ENCODE measurements around the gene TMEM232.

TMEM232 gene

DNA sequence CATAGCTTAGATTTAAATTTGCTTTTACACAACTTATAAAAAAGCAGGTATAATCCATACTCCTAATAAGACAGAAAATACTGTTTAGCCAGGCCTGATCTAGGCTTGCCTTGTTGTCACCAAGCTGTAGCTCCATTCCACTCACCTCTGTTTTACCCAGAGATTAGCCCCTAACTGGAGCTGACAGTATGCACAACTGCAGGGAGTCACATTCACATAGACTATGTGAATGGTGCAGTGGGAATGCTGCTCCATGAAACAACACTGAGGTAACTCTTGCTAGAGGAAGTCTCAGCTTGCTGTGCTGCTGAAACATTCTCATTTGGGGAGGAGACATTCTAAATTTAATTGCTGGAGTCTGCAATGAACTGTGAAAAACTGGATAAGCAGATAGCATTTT is 209.1 kb downstream of the TMEM232 start:
- no peak for DNase-seq (ENCODE audit: low spot score)

GRCh38 chr5:110514030-110514429 is 212.4 kb downstream of the TMEM232 start:
- no peak for DNase-seq (ENCODE audit: low spot score)

DNA sequence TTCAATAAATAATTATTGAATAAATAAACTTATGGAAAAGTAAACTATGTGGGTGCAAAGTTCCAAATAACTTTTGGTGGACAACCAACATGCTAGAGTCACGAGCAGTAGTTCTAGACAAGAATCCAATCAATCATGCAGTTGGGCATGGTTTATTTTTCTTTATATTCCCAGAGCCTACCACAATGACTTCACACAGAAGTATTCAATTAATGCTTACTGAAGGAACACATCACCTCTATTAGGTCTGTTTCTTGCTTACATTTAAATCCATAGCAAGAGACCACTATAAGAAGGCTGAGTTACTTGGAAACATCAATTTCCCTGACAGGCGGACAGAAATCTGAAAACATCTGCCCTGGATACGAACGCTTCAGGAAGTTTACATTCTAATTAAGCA is 214.2 kb downstream of the TMEM232 start:
- no peak for DNase-seq (ENCODE audit: low spot score)

GRCh38 chr5:110510146-110510545 is 216.3 kb downstream of the TMEM232 start:
- DNase-seq (ENCODE audit: low spot score) = no peak

DNA sequence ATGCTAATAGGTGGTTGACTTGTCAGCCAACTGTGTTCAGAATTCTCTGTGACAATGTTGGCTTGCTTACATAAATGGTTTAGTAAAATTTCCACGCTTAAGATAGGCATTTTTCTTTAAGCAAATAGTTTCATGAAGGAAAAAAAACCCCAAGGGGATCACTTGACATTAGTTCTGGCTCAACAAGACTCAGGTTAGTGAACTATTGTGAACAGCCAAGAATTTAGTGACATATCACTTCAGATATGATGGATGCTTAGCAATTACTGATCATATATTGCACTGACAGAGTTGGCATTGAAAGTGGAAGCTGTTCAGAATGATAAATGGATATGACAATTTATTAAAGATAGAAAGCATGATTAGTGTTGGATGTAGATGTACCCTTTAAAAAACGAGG is 218.5 kb downstream of the TMEM232 start:
- no peak for DNase-seq (ENCODE audit: low spot score)

DNA sequence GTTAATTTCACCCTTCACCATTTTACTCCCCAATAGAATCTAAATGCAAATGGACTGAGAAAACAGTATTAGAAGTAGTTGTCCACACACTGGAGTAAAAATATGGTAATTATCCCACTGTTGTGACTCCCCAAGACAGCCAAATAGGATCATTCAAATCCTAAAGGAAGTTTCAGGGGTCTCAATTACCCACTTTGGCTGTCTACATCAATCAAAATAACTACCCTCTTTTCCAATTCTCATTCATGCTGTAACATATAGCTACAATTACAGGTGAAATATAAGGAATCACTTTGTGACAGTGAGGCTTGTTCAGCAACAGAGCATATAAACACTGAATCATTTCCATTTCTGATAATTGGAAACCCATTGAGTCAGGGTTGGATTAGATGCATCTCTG is 220.1 kb downstream of the TMEM232 start:
- DNase-seq (ENCODE audit: low spot score) = no peak

GRCh38 chr5:110496276-110496675 is 230.2 kb downstream of the TMEM232 start:
- no peak for DNase-seq (ENCODE audit: low spot score)

- DNase-seq (ENCODE audit: low spot score) = no peak
These were observed 234.0 kb downstream of the TMEM232 start for GRCh38 chr5:110492446-110492845.

GRCh38 chr5:110478895-110479294 is 247.6 kb downstream of the TMEM232 start:
- peak; percentile 14 for DNase-seq (ENCODE audit: low spot score)

- no peak for DNase-seq (ENCODE audit: low spot score)
These were observed 248.6 kb downstream of the TMEM232 start for GRCh38 chr5:110477911-110478310.

DNA sequence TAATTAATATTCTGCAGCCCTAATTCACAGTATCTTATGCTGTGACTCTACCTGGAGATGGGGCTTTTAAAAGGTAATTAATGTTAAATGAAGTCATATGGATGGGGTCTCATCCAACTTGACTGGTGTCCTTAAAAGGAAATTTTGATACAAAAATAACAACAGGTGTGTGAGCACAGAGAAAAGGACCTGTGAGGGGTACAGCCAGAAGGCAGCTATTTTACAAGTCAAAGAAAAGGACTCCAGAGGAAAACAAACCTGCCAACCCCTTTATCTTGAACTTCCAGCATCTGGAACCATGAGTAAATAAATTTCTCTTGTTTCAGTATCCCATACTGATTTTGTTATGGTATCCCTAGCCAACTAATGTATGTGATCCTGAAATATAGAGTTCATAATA is 250.3 kb downstream of the TMEM232 start:
- DNase-seq (ENCODE audit: low spot score) = no peak

DNA sequence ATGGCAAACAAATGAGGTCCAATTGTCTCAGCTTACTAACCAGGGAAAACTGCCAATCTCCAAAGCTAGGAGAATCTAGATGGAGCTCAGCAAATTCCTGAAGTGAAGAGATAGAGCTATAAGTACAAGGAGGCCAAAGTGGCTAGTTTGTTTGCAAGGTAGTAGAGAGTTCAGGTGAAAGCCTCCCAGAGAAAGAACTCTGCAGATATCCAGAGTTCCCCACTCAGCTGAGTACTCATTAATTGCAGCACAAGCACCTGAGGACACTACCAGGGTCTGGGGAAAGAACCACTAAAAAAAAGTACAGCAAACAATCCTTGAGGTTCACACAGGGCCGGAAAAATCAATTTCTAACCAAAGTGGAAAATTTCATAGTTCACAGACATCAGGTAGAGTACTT is 250.9 kb downstream of the TMEM232 start:
- DNase-seq (ENCODE audit: low spot score) = no peak

DNA sequence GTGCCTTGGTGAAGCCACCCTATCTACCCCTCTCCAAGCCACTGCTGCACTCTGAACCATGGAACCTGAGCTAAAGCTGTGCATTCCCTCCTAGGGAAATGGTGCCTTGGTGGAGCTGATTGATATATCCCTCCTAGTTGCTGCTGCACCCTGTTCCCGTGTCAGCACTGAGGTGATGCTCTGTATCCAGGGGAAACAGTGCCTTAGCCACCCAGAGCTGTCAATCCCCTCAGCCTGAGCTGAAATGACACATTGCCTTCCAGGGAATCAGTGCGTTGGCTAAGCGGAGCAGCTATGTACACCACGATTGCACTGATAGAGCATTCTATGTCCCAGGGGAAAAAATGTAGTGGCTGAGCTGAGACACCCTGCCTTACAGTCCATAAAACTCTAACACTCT is 257.0 kb downstream of the TMEM232 start:
- no peak for DNase-seq (ENCODE audit: low spot score)

- DNase-seq (ENCODE audit: low spot score) = no peak
These were observed 263.4 kb downstream of the TMEM232 start for GRCh38 chr5:110463106-110463505.

GRCh38 chr5:110460837-110461236 is 265.6 kb downstream of the TMEM232 start:
- DNase-seq (ENCODE audit: low spot score) = no peak

GRCh38 chr5:110458313-110458712 is 268.2 kb downstream of the TMEM232 start:
- DNase-seq (ENCODE audit: low spot score) = no peak

- DNase-seq (ENCODE audit: low spot score) = no peak
These were observed 283.6 kb downstream of the TMEM232 start for GRCh38 chr5:110442856-110443255.

- peak; percentile 7 for DNase-seq (ENCODE audit: low spot score)
These were observed 285.4 kb downstream of the TMEM232 start for GRCh38 chr5:110441035-110441434.

- DNase-seq (ENCODE audit: low spot score) = no peak
These were observed 286.4 kb downstream of the TMEM232 start for GRCh38 chr5:110440058-110440457.

- no peak for DNase-seq (ENCODE audit: low spot score)
These were observed 287.2 kb downstream of the TMEM232 start for GRCh38 chr5:110439296-110439695.

- no peak for DNase-seq (ENCODE audit: low spot score)
These were observed 291.3 kb downstream of the TMEM232 start for GRCh38 chr5:110435207-110435606.

DNA sequence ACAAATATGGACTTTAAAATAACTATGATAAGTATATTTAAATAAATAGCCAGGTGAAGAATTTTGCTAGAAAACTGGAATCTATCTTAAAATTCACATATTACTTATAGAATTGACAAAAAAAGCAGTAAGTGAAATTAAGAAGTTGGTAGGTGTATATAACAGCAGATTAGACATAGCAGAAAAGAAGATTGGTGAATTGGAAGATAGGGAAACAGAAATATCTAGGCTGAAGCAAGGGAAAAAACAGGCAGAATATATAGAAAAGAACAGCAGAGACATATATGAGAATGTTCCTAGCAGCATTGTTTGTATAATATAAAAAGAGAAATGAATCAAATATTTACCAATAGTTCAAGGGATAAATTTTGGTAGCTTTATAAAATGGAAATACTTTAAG is 294.9 kb downstream of the TMEM232 start:
- DNase-seq (ENCODE audit: low spot score) = no peak

GRCh38 chr5:110414360-110414759 is 312.1 kb downstream of the TMEM232 start:
- no peak for DNase-seq (ENCODE audit: low spot score)

- DNase-seq (ENCODE audit: low spot score) = no peak
These were observed 312.6 kb downstream of the TMEM232 start for GRCh38 chr5:110413856-110414255.

DNA sequence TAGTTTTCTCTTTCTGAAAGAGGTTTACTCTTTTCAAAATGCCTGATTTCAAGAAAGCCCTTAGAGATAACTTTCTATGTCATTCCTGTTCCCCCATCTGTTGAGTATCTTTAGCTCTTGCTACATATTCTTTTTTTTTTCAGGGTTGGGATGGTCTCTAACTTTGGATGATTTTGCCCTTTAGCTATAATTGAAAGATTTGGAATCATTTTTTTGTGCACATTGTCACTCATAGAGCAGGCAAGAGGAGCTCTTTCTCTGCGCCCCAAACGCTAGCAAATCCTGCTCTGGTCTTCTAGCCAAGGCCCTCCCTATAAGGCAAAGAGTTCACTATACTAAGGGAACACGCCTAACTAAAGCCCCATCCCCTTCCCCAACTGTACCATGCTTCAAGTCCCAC is 316.9 kb downstream of the TMEM232 start:
- no peak for DNase-seq (ENCODE audit: low spot score)
